ENCODE data around the gene TNFSF9. TPM values are rescaled to one million over a fixed set of nuclear protein-coding genes. Genes with fewer than 3 reads are reported as not detected.
"Not testable (repeated sequence)": the region's sequence is repeated elsewhere in the genome, so short reads cannot be mapped to it uniquely, and the experiment has no call there.

Gene TNFSF9
- total RNA-seq, 4 donors from 2014 or later = 0.53 to 0.95 TPM; not detected in 2

- Histone ChIP-seq H3K27me3 (no peaks in the 10 kb centered on the region), H3K4me1 (peaks cover 0 to 10% (median 0%) of the 10 kb centered on the region in 4 donors), H3K9me3 (no peaks in the 10 kb centered on the region), H3K36me3 (no peaks in the 10 kb centered on the region), H3K27ac (peak overlapping the region in 2 of 4 donors; percentile 37 to 67), H3K4me3 (no peak overlapping the region)
- no peak for DNase-seq
- TF ChIP-seq, protein P1, sequence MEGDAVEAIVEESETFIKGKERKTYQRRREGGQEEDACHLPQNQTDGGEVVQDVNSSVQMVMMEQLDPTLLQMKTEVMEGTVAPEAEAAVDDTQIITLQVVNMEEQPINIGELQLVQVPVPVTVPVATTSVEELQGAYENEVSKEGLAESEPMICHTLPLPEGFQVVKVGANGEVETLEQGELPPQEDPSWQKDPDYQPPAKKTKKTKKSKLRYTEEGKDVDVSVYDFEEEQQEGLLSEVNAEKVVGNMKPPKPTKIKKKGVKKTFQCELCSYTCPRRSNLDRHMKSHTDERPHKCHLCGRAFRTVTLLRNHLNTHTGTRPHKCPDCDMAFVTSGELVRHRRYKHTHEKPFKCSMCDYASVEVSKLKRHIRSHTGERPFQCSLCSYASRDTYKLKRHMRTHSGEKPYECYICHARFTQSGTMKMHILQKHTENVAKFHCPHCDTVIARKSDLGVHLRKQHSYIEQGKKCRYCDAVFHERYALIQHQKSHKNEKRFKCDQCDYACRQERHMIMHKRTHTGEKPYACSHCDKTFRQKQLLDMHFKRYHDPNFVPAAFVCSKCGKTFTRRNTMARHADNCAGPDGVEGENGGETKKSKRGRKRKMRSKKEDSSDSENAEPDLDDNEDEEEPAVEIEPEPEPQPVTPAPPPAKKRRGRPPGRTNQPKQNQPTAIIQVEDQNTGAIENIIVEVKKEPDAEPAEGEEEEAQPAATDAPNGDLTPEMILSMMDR (IDR thresholded peaks at IDR 0.05) = no peak
- no peak for TF ChIP-seq POLR2A (IDR thresholded peaks at IDR 0.05)
Observed at GRCh38 chr19:6576869-6577475, 46.1 kb downstream of the TNFSF9 start.

DNA sequence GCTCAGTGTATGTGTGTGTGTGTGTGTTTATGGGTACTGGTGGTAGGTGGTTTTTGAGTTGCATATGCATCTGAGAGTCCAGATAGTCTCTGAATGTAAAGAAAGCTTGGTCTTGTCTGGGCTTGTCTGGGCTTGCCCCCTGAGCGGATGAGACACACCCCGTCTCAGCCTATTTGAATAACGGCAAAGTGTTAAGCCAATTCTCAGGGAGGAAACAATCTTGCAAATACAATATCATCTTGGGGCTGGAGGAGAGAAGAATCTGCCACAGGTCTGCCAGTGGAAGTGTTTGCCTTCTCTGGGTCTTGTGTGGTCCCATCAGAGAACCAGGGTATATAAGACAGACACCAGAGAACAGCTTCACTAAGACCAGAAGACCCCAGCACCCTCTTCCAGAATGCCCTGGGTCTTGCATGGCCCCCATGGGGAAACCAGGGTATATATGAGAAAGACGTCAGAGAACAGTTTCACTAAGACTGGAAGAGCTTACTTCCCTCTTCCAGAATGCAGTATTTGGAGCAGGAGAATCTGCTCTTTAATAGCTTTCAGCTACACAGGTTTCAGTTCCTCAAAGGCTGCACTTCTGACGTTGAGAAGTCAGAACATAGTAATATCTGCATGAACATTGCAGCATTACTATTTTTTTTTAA lies 46.8 kb downstream of the TNFSF9 start:
- no peak overlapping the region for H3K4me3 ChIP-seq
- TF ChIP-seq POLR2A (IDR thresholded peaks at IDR 0.05) = no peak
- TF ChIP-seq, protein P1 (IDR thresholded peaks at IDR 0.05) = no peak
- H3K9me3 ChIP-seq = no peaks in the 10 kb centered on the region
- peak overlapping the region in 3 of 4 donors; percentile 18 to 67 (median 37) for H3K27ac ChIP-seq
- H3K36me3 ChIP-seq = no peaks in the 10 kb centered on the region
- H3K4me1 ChIP-seq = peaks cover 0 to 10% (median 0%) of the 10 kb centered on the region in 4 donors
- peak in 1 of 3 donors; percentile 34 for DNase-seq
- H3K27me3 ChIP-seq = no peaks in the 10 kb centered on the region

GRCh38 chr19:6579450-6580178 lies 48.8 kb downstream of the TNFSF9 start:
- no peaks in the 10 kb centered on the region for H3K27me3 ChIP-seq
- no peak overlapping the region for H3K4me3 ChIP-seq
- DNase-seq = no peak
- no peaks in the 10 kb centered on the region for H3K9me3 ChIP-seq
- no peaks in the 10 kb centered on the region for H3K36me3 ChIP-seq
- no peak overlapping the region for H3K27ac ChIP-seq
- TF ChIP-seq POLR2A (IDR thresholded peaks at IDR 0.05) = no peak
- TF ChIP-seq, protein P1 (IDR thresholded peaks at IDR 0.05) = no peak
- H3K4me1 ChIP-seq = peaks cover 0 to 10% (median 0%) of the 10 kb centered on the region in 4 donors

- TF ChIP-seq, protein P1 (IDR thresholded peaks at IDR 0.05) = no peak
- TF ChIP-seq POLR2A (IDR thresholded peaks at IDR 0.05) = no peak
- Histone ChIP-seq H3K27ac (no peak overlapping the region), H3K4me1 (peaks cover 0 to 10% (median 0%) of the 10 kb centered on the region in 4 donors), H3K4me3 (no peak overlapping the region), H3K36me3 (no peaks in the 10 kb centered on the region), H3K9me3 (no peaks in the 10 kb centered on the region), H3K27me3 (no peaks in the 10 kb centered on the region)
- no peak for DNase-seq
Observed at GRCh38 chr19:6580313-6580712, 49.5 kb downstream of the TNFSF9 start.

DNA sequence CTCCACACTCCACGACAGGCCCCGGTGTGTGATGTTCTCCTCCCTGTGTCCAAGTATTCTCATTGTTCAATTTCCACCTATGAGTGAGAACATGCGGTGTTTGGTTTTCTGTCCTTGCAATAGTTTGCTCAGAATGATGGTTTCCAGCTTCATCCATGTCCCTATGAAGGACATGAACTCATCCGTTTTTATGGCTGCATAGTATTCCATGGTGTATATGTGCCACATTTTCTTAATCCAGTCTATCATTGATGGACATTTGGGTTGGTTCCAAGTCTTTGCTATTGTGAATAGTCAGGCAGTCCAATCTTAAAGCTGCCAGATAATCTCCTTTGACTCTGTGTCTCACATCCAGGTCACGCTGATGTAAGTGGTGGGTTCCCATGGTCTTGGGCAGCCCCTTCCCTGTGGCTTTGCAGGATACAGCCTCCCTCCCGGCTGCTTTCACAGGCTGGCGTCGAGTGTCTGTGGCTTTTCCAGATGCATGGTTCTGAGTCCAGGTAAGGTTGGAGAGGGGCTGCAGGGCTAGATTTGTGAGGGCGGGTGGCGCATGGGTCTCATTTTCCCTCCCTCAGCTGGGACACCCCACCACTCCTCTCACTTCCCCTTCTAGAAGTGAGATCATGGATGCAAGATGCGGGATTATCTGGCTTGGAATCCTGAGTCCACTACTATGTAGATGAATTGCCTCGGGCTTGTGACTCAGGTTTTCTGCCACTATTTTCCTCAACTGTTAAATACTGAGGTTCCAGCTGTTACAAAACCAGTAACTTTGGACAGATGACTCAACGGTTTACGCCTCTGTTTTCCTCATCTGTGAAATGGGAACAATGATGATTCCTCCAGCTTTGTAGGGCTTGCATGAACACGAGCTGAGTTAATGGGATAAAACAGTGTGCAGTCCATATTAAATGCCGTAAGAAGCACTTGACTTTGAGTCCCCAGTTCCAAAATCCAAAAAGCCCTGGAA lies 52.0 kb downstream of the TNFSF9 start:
- not testable (repeated sequence) for H3K27ac ChIP-seq, H3K4me3 ChIP-seq, H3K27me3 ChIP-seq, DNase-seq, H3K36me3 ChIP-seq, H3K4me1 ChIP-seq, H3K9me3 ChIP-seq

Small RNA genes within 50 kb of the gene (small RNA-seq; reads per million reads assigned to genes)
- 0 reads per million in 2 donors for gene AC010503.2
- gene RF00019 = 0 reads per million in 2 donors

Other genes starting within 250 kb of the TNFSF9 start
- gene ACER1, start 197.4 kb upstream of the TNFSF9 start, total RNA-seq = under 1 TPM in 1 of 4 donors, not detected in 3; 0.67 TPM
- 10 to 100 TPM; 62.9 to 79.9 (median 69.8) TPM for gene CLPP, start 169.5 kb upstream of the TNFSF9 start, total RNA-seq
- 100 to 1,000 TPM in 2 of 4 donors, 10 to 100 TPM in 2; 51.2 to 121 (median 108) TPM for gene ALKBH7, start 158.2 kb upstream of the TNFSF9 start, total RNA-seq
- gene PSPN, start 155.1 kb upstream of the TNFSF9 start, total RNA-seq = 1 to 10 TPM in 3 of 4 donors, under 1 TPM in 1; 0.83 to 5.2 (median 2.2) TPM
- gene GTF2F1, start 137.9 kb upstream of the TNFSF9 start, total RNA-seq = 10 to 100 TPM; 36.3 to 97.4 (median 54.0) TPM
- 100 to 1,000 TPM in 3 of 4 donors, 10 to 100 TPM in 1; 91.2 to 162 (median 118) TPM for gene KHSRP, start 106.2 kb upstream of the TNFSF9 start, total RNA-seq
- 1 to 10 TPM in 1 of 4 donors, not detected in 3; 2.5 TPM for gene SLC25A41, start 97.3 kb upstream of the TNFSF9 start, total RNA-seq
- gene SLC25A23, start 71.2 kb upstream of the TNFSF9 start, total RNA-seq = 100 to 1,000 TPM in 3 of 4 donors, 10 to 100 TPM in 1; 69.3 to 209 (median 122) TPM
- 100 to 1,000 TPM in 3 of 4 donors, 10 to 100 TPM in 1; 21.5 to 245 (median 190) TPM for gene CRB3, start 66.8 kb upstream of the TNFSF9 start, total RNA-seq
- 10 to 100 TPM in 1 of 4 donors, 1 to 10 TPM in 3; 4.5 to 25.6 (median 8.2) TPM for gene DENND1C, start 49.2 kb upstream of the TNFSF9 start, total RNA-seq
- gene TUBB4A, start 28.7 kb upstream of the TNFSF9 start, total RNA-seq = 1 to 10 TPM in 1 of 4 donors, under 1 TPM in 1, not detected in 2; 0.54 to 1.6 TPM
- not detected for gene CD70, start 60.1 kb downstream of the TNFSF9 start, total RNA-seq
- gene TNFSF14, start 139.1 kb downstream of the TNFSF9 start, total RNA-seq = 1 to 10 TPM; 1.7 to 2.7 (median 2.1) TPM
- 100 to 1,000 TPM in 3 of 4 donors, 10 to 100 TPM in 1; 89.1 to 548 (median 264) TPM for gene C3, start 189.6 kb downstream of the TNFSF9 start, total RNA-seq
- gene GPR108, start 206.6 kb downstream of the TNFSF9 start, total RNA-seq = 100 to 1,000 TPM in 1 of 4 donors, 10 to 100 TPM in 3; 54.5 to 133 (median 92.2) TPM
- gene TRIP10, start 208.7 kb downstream of the TNFSF9 start, total RNA-seq = 100 to 1,000 TPM in 1 of 4 donors, 10 to 100 TPM in 3; 30.1 to 314 (median 81.5) TPM
- 100 to 1,000 TPM in 1 of 4 donors, 10 to 100 TPM in 3; 43.7 to 127 (median 91.9) TPM for gene SH2D3A, start 236.4 kb downstream of the TNFSF9 start, total RNA-seq
- 10 to 100 TPM in 1 of 4 donors, 1 to 10 TPM in 3; 7.0 to 57.8 (median 7.7) TPM for gene VAV1, start 241.7 kb downstream of the TNFSF9 start, total RNA-seq

All from Peyer's patch (tissue), 4 donors.